DLD1 (cell line): ENCODE measurements around the gene ALDH2.
"Not testable (repeated sequence)": the region's sequence is repeated elsewhere in the genome, so short reads cannot be mapped to it uniquely, and the experiment has no call there.

Experiments used
- in situ Hi-C: cut with HindIII; loops from 2 replicates; pipeline ENCODE4 v1.10.0; 2017; ENCODE audit warnings: low sequenced_read_pairs

Gene ALDH2

GRCh38 chr12:111766608-111767361, at the start of gene ALDH2:
TSS of gene ALDH2 (plus strand) at chr12:111766933. CDS start at chr12:111766983, 50 bp downstream.
- in situ Hi-C loops: no loop called here

- in situ Hi-C loops: not testable (repeated sequence)
Observed at GRCh38 chr12:111719316-111719715, 47.4 kb upstream of the ALDH2 start.

GRCh38 chr12:111720457-111720856, 46.3 kb upstream of the ALDH2 start:
- in situ Hi-C loops: no loop called here

DNA sequence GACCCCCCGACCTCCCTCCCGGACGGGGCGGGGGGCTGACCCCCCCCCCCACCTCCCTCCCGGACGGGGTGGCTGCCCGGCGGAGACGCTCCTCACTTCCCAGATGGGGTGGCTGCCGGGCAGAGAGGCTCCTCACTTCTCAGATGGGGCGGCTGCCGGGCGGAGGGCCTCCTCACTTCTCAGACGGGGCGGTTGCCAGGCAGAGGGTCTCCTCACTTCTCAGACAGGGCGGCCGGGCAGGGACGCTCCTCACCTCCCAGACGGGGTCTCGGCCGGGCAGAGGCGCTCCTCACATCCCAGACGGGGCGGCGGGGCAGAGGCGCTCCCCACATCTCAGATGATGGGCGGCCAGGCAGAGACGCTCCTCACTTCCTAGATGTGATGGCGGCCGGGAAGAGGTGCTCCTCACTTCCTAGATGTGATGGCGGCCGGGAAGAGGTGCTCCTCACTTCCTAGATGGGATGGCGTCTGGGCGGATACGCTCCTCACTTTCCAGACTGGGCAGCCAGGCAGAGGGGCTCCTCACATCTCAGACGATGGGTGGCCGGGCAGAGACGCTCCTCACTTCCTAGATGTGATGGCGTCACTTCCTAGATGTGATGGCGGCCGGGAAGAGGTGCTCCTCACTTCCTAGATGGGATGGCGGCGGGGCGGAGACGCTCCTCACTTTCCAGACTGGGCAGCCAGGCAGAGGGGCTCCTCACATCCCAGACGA, 42.9 kb upstream of the ALDH2 start:
- in situ Hi-C loops: not testable (repeated sequence)

DNA sequence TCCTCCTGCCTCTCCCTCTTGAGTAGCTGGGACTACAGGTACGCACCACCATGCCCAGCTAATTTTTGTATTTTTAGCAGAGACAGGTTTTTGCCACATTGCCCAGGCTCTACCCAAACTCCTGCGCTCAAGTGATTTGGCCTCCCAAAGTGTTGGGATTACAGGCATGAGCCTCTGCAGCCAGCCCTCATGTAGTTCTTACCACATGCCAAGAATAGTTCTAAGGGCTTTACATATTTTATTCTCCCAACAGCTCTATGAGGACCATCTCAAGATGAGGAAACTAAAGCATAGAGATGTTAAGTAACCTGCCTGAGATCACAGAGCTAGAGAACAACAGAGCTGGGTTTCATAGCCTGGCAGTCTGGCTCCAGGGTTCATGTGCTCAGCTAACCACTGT, 37.9 kb upstream of the ALDH2 start:
- in situ Hi-C loops: no loop called here

DNA sequence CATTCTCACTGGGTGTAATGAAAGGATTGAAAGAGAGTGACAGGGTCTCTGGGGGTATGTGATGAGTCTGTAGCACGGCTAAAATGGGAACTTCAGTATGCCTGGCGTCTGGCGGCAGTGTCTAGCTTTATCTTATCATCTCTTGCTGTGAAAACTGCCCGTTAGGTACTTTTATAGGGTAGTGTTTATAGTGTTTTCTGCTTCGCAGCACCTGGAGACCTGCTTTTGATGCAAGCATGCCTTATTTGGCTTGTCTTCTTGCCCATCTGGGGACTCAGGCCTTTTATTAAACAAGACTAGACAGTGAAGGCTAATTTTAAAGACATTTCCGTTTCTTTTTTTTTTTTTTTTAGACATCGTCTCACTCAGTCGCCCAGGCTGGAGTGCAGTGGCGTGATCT, 36.3 kb upstream of the ALDH2 start:
- in situ Hi-C loops: no loop called here

DNA sequence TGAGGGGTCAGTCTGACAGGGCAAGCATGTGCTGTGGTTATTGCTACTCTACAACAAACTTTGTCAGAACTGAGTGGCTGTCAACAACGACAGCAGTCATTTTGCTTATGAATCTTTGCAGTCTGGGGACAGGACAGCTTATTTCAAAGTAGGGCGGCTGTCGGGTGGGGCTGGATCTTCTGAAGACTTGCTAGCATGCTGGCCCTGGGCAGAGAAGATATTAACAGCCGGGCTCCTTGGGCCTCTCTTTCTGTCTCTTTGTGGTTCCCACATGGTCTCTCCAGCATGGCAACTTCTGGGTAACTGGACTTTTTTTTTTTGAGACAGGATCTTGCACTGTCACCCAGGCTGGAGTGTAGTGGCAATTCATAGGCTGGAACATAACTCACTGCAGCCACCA, 33.9 kb upstream of the ALDH2 start:
- in situ Hi-C loops: no loop called here

- in situ Hi-C loops: no loop called here
Observed at GRCh38 chr12:111733340-111733915, 33.3 kb upstream of the ALDH2 start.

GRCh38 chr12:111739524-111739923, 27.2 kb upstream of the ALDH2 start:
- in situ Hi-C loops: not testable (repeated sequence)

DNA sequence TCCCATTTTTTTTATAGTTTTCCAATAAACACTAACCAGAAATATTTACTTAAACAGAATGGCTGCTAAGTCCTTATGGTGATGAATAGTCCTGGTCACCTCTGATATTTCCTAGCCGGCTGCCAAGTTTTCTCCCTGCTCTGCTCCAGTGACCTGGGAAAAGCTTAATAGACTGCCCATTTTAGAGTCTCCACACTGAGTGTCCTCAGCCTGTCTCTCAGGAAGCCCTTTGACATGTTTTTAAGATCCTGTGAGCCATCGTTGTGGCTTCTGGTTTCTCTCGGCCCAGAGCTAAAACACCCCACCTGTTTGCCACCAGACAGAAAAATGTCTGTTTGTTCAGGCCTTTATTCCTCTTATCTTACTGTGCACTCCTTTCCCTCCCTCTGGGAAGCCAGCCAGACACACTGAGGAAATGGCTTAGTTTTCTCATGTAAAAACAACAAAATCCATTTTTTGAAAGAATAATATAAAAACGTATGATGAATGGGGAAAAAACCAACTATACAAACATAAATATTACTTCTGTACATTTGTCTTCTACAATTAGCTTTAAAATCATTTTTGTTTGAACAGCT, 25.4 kb upstream of the ALDH2 start:
- in situ Hi-C loops: no loop called here

- in situ Hi-C loops: no loop called here
Observed at GRCh38 chr12:111745211-111745610, 21.5 kb upstream of the ALDH2 start.

GRCh38 chr12:111747333-111747732, 19.4 kb upstream of the ALDH2 start:
- in situ Hi-C loops: no loop called here

DNA sequence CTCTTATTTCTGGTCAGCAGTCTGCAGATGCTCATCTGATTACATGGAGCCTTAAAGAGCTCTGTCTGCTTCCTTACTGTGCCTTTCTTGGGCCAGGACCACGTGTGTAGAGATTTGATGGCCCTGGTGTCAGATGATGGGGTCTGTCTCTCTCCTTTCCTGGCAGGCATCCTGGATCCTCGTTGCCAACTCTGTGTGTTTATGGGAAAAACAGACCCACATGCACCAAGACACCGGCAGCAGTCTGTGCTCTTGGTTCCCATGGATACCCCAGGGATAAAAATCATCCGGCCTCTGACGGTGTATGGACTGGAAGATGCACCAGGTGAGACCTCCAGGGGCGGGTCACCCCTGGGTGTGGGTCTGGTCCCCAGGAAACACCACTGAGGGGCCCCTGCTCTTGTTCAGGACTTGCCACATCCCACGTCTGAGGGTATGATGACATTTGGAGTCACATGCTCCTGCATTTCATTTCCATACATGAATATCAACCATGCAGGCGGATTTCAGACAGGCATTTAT, 18.5 kb upstream of the ALDH2 start:
- in situ Hi-C loops: no loop called here

- in situ Hi-C loops: no loop called here
Observed at GRCh38 chr12:111748867-111749266, 17.9 kb upstream of the ALDH2 start.

- in situ Hi-C loops: no loop called here
Observed at GRCh38 chr12:111749391-111749790, 17.3 kb upstream of the ALDH2 start.

DNA sequence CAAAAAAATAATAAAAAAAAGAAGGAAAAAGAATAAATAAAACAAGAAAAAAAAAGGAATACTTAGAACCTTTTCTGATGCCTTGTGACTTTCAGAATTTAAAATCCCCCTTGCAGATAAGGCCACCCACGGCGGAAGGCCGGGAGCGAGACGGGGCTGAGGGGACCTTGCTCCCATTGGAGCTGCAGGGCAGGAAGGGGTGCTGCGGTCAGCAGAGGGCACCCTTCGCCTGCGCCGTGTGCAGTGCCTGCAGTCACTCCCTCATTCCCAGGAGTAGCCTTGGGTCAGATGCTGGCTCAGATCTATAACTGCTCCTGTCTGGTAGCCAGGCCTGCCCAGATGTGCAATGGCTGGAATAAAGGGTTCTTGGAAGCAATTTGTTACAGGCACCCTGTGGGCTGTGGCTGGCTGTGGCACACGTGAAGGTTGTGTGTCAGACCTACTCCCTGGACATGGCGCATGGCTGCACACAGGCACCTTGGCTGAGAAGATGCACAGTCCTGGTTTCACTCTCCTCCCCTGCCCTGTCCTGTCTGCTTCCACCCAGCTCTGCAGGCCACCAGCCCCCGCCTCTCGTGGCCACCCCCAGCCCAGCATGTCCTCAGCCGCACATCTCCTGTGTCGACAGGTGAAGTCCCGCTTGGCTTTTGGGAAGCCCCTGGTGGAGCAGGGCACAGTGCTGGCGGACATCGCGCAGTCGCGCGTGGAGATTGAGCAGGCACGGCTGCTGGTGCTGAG, 13.4 kb upstream of the ALDH2 start:
- in situ Hi-C loops: no loop called here

GRCh38 chr12:111754671-111755070, 12.1 kb upstream of the ALDH2 start:
- in situ Hi-C loops: no loop called here

DNA sequence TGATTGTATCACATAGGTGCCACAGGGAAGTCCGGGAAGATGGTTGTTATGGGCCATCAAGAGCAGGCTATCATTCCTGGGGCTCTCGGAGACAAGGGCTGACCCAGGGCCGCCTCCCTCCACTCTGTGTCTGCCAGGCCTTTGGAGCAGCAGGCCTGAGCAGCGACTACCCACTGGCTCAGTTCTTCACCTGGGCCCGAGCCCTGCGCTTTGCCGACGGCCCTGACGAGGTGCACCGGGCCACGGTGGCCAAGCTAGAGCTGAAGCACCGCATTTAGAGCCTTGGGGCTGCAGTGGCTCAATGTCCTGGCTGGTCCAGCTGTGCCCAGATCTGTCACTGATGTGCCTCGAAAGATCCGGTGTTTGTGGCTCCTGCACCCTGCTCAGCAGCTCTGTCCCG, 10.5 kb upstream of the ALDH2 start:
- in situ Hi-C loops: no loop called here

GRCh38 chr12:111756681-111757080, 10.1 kb upstream of the ALDH2 start:
- in situ Hi-C loops: no loop called here

DNA sequence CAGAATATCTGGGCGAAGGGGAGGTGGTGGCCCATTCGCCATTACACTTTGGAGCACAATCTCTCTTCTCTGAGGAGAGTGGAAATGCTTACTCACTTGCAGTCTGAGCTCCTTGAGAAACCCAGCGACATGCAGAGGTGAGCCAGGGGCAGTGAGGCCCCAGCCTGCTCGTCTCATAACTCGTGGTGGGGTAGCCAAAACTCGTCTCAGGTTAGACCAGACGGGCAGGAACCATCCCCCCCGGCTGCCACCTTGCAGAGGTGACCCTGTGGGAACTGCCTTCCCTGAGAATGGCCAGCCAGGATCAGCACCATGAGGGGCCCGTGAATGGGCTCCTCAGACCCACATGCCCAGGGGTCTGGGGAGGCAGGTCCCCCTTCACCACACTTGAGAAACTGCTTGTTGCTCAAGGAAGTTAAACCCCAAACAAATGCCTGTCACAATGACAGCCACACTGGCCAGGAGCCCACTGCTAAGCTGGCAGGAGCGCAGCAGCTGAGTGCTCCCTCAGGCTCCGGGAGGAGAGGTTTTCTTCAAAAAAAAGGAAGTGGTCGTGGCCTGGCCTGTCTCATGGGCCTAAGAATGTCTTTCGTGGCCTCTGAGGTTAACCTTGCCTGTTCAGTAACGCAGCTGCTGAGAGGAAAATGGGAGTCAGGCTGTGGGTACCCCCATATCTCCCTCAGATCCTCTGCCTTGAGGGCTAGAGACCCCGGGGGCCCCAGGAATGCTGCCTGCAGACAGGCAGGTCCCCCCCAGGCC, 9.2 kb upstream of the ALDH2 start:
- in situ Hi-C loops: no loop called here
